HCT116 (cell line): ENCODE data around the gene MOCS2. TPM values are rescaled to one million over a fixed set of nuclear protein-coding genes. Genes with fewer than 3 reads are reported as not detected.

Experiments used
- ATAC-seq: fragments of 200-7000 bp; cut with Tn5 transposase; 2 replicates; pipeline ENCODE4 v1.9.1; 2020; ENCODE audit warnings: mild to moderate bottlenecking, moderate library complexity
- BruUV-seq: library from RNA; stranded (reverse); fragments of 400-500 nt; replicated peaks from 2 replicates; lab custom pipeline; 2021; lab: Mats Ljungman, UMichigan
- CTCF ChIA-PET: fragments of 300-600 bp; sonication (Branson Sonifier 250); formaldehyde crosslinking; loops from one replicate; lab custom pipeline; 2021; ENCODE audit warnings: antibody characterized with exemption; lab: Charles Lee
- POLR2A ChIA-PET: fragments of 300-600, 350-600 bp; sonication (Branson Sonifier 250); formaldehyde crosslinking; loops from one replicate; lab custom pipeline; 2021; ENCODE audit warnings: antibody characterized with exemption; lab: Charles Lee
- RAD21 ChIA-PET, 2 experiments: fragments of 300-600 bp; sonication (Branson Sonifier 250); formaldehyde crosslinking; loops; one replicate each; lab custom pipeline; 2023; ENCODE audit warnings: low total read pairs in 2 of 2; ENCODE audit not compliant: uncharacterized antibody in 2 of 2, unreplicated experiment in 2 of 2, low non-redundant PET in 1 of 2; lab: Charles Lee
- DNase-seq: peaks from one replicate; pipeline ENCODE4 v3.0.0-alpha.2; 2010; ENCODE audit warnings: low read depth, low spot score
- H2AFZ ChIP-seq: fragments of 200-600 bp; shearing (Covaris generic), sonication (generic); 2 replicates; pipeline ENCODE4 v1.6.1; 2017; ENCODE audit warnings: low read depth, mixed run types, mixed read lengths, antibody characterized with exemption, low read length; ENCODE audit not compliant: poor library complexity, severe bottlenecking
- H3K27ac ChIP-seq: 2 replicates; pipeline ENCODE4 v1.5.1; 2012; ENCODE audit warnings: low read depth, low read length
- H3K27me3 ChIP-seq: fragments of 200-600 bp; sonication (generic); 2 replicates; pipeline ENCODE4 v1.6.1; 2016; ENCODE audit warnings: mixed run types, low read length, mixed read lengths; ENCODE audit not compliant: insufficient read depth
- H3K36me3 ChIP-seq, 2 experiments: fragments of 200-500 bp in 1 of 2; fragments of 200-600 bp in 1 of 2; sonication (Bioruptor generic) in 1 of 2; sonication (generic) in 1 of 2; 2 replicates each; pipeline versions ENCODE4 v1.5.1 to v1.6.1; 2014 to 2016; ENCODE audit warnings: low read length in 2 of 2, inconsistent platforms in 1 of 2, mixed read lengths in 1 of 2, mixed run types in 1 of 2; ENCODE audit not compliant: insufficient read depth in 2 of 2, control insufficient read depth in 1 of 2
- H3K4me1 ChIP-seq, 2 experiments: fragments of 200-600 bp in 1 of 2; sonication (generic) in 1 of 2; 2 replicates each; pipeline versions ENCODE4 v1.5.1 to v1.6.1; 2012 to 2017; ENCODE audit warnings: low read length in 2 of 2, inconsistent platforms in 1 of 2, mild to moderate bottlenecking in 1 of 2, mixed read lengths in 1 of 2, mixed run types in 1 of 2, moderate library complexity in 1 of 2; ENCODE audit not compliant: insufficient read depth in 2 of 2, control insufficient read depth in 1 of 2
- H3K4me2 ChIP-seq: fragments of 200-600 bp; sonication (generic); 2 replicates; pipeline ENCODE4 v1.6.1; 2017; ENCODE audit warnings: mixed run types, low read length, mixed read lengths
- H3K4me3 ChIP-seq, 2 experiments: fragments of 200-600 bp in 1 of 2; sonication (generic) in 1 of 2; replicated peaks in 1 of 2; 2 replicates each; pipeline ENCODE4 v1.5.1; 2011 to 2016; ENCODE audit warnings: low read length in 2 of 2, control low read depth in 1 of 2, low read depth in 1 of 2, mild to moderate bottlenecking in 1 of 2, mixed read lengths in 1 of 2, mixed run types in 1 of 2
- H3K79me2 ChIP-seq: fragments of 200-600 bp; sonication (generic); 2 replicates; pipeline ENCODE4 v1.6.1; 2017; ENCODE audit warnings: mild to moderate bottlenecking, mixed run types, low read length, moderate library complexity, mixed read lengths; ENCODE audit not compliant: insufficient read depth
- H3K9ac ChIP-seq: fragments of 200-600 bp; sonication (generic); 2 replicates; pipeline ENCODE4 v1.6.1; 2016; ENCODE audit warnings: low read length, mixed read lengths
- H3K9me2 ChIP-seq: fragments of 200-600 bp; sonication (generic), shearing (Covaris generic); 2 replicates; pipeline ENCODE4 v1.6.1; 2017; ENCODE audit warnings: mixed run types, mild to moderate bottlenecking, moderate library complexity; ENCODE audit not compliant: insufficient read depth
- H3K9me3 ChIP-seq, 2 experiments: fragments of 200-500 bp in 1 of 2; fragments of 200-600 bp in 1 of 2; sonication (Bioruptor generic) in 1 of 2; sonication (generic) in 1 of 2; 2 replicates each; pipeline ENCODE4 v1.6.1; 2014 to 2017; ENCODE audit warnings: low read length in 2 of 2, mixed read lengths in 2 of 2, inconsistent platforms in 1 of 2, low read depth in 1 of 2, mild to moderate bottlenecking in 1 of 2, mixed run types in 1 of 2, moderate library complexity in 1 of 2; ENCODE audit not compliant: control insufficient read depth in 1 of 2, insufficient read depth in 1 of 2
- H4K20me1 ChIP-seq: fragments of 200-600 bp; sonication (generic), shearing (Covaris generic); 2 replicates; pipeline ENCODE4 v1.6.1; 2017; ENCODE audit warnings: mixed run types, mild to moderate bottlenecking, moderate library complexity; ENCODE audit not compliant: insufficient read depth
- CBX3 ChIP-seq: IDR thresholded peaks from 2 replicates; pipeline ENCODE4 v1.6.1; 2012; ENCODE audit warnings: low read depth
- CEBPB ChIP-seq: IDR thresholded peaks from 2 replicates; pipeline ENCODE4 v1.6.1; 2012; ENCODE audit warnings: low read depth
- ELF1 ChIP-seq: IDR thresholded peaks from 2 replicates; pipeline ENCODE4 v1.6.1; 2012; ENCODE audit warnings: low read depth, borderline replicate concordance
- EZH2 ChIP-seq: fragments of 200-600 bp; sonication (generic); IDR thresholded peaks from 2 replicates; pipeline ENCODE4 v1.6.1; 2017; ENCODE audit warnings: antibody characterized with exemption, mixed run types
- EZH2phosphoT487 ChIP-seq: fragments of 200-600 bp; IDR thresholded peaks from 2 replicates; pipeline ENCODE4 v1.6.1; 2018; ENCODE audit warnings: antibody characterized with exemption, borderline replicate concordance
- FOSL1 ChIP-seq: IDR thresholded peaks from 2 replicates; pipeline ENCODE4 v1.6.1; 2012; ENCODE audit warnings: low read depth
- JUND ChIP-seq: IDR thresholded peaks from 2 replicates; pipeline ENCODE4 v1.6.1; 2012
- POLR2AphosphoS5 ChIP-seq: IDR thresholded peaks from 2 replicates; pipeline ENCODE4 v1.6.1; 2011; ENCODE audit warnings: mild to moderate bottlenecking, low read depth, low read length, moderate library complexity
- RAD21 ChIP-seq: IDR thresholded peaks from 2 replicates; pipeline ENCODE4 v1.6.1; 2012; ENCODE audit warnings: low read depth, mild to moderate bottlenecking
- SIN3A ChIP-seq: IDR thresholded peaks from 2 replicates; pipeline ENCODE4 v1.6.1; 2012; ENCODE audit warnings: low read depth
- SP1 ChIP-seq: IDR thresholded peaks from 2 replicates; pipeline ENCODE4 v1.6.1; 2012; ENCODE audit warnings: low read depth
- SRF ChIP-seq: IDR thresholded peaks from 2 replicates; pipeline ENCODE4 v1.6.1; 2012; ENCODE audit warnings: low read depth
- YY1 ChIP-seq: IDR thresholded peaks from 2 replicates; pipeline ENCODE4 v1.6.1; 2011; ENCODE audit warnings: low read length, low read depth, moderate library complexity, mild to moderate bottlenecking; ENCODE audit not compliant: insufficient replicate concordance; ENCODE audit errors: extremely low read depth
- ZFX ChIP-seq: fragments of 450-650 bp; IDR thresholded peaks from 2 replicates; pipeline ENCODE4 v1.6.1; 2017
- ZNF274 ChIP-seq: fragments of 200-500 bp; sonication (Bioruptor generic); IDR thresholded peaks from 2 replicates; pipeline ENCODE4 v1.6.1; 2014; ENCODE audit warnings: mild to moderate bottlenecking, low read depth, low read length, inconsistent platforms
- intact Hi-C: fragments of 100-400 bp; cut with micrococcal nuclease; formaldehyde crosslinking; loops from 2 replicates; pipeline ENCODE4 v1.10.0; 2022
- total RNA-seq: library from RNA; stranded (reverse); gene quantifications from one replicate; pipeline ENCODE4 v1.2.1, GENCODE V29; 2021; ENCODE audit not compliant: unreplicated experiment
- TF ChIP-seq, protein P1 (sequence below): IDR thresholded peaks from 2 replicates; pipeline ENCODE4 v1.6.1; 2012
- TF ChIP-seq, protein P2 (sequence below): IDR thresholded peaks from 2 replicates; pipeline ENCODE4 v1.6.1; 2012
- TF ChIP-seq, protein P3 (sequence below): IDR thresholded peaks from 2 replicates; pipeline ENCODE4 v1.6.1; 2012; ENCODE audit warnings: low read depth
- TF ChIP-seq, protein P4 (sequence below): IDR thresholded peaks from 2 replicates; pipeline ENCODE4 v1.6.1; 2011; ENCODE audit warnings: mild to moderate bottlenecking, low read length, moderate library complexity; ENCODE audit not compliant: insufficient replicate concordance; ENCODE audit errors: extremely low read depth

The MOCS2 gene
- total RNA-seq, 1 experiment from 2014 or later, result 34.0 TPM

DNA sequence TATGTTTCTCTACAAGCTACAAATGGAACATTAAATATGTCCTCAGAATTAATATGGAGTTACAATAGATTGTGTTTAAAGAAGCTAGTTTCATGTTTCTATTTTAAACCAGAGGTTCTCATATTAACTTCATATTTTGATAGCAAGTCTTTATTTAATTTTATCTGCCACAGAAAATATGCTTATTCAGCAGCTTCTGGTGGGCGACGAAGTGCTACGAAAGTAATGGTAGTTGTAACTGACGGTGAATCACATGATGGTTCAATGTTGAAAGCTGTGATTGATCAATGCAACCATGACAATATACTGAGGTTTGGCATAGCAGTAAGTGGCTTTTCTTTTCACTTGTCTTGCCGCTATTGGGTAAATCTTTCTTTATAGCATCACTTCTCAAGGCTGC is 54.2 kb downstream of the MOCS2 start:
- Histone ChIP-seq H2AFZ (no peak overlapping the region), H3K4me3 (no peak overlapping the region), H3K9ac (no peak overlapping the region), H3K36me3 (peaks cover 10 to 45% of the 10 kb centered on the region in 2 experiments; a peak in 2 of 4 replicates), H3K4me1 (no peaks in the 10 kb centered on the region), H3K79me2 (no peaks in the 10 kb centered on the region), H4K20me1 (no peaks in the 10 kb centered on the region), H3K27me3 (no peaks in the 10 kb centered on the region), H3K9me3 (no peaks in the 10 kb centered on the region), H3K9me2 (no peaks in the 10 kb centered on the region), H3K4me2 (no peak overlapping the region), H3K27ac (no peak overlapping the region)
- ChIA-PET POLR2A (no interaction called here), RAD21 (no interaction called here), CTCF (interaction anchor here (1.6 kb wide), 1 partner anchor 20 kb away, joined by 5 read pairs; no protein-coding TSS in a partner anchor)
- DNase-seq (no peak), ATAC-seq (no peak)
- BruUV-seq, result no TSS peak
- intact Hi-C loops, result no loop called here
- TF ChIP-seq ZFX, result no peak
- no peak for TF ChIP-seq ELF1
- no peak for TF ChIP-seq ZNF274
- TF ChIP-seq, protein P1, sequence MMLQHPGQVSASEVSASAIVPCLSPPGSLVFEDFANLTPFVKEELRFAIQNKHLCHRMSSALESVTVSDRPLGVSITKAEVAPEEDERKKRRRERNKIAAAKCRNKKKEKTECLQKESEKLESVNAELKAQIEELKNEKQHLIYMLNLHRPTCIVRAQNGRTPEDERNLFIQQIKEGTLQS, result no peak
- TF ChIP-seq, protein P2, sequence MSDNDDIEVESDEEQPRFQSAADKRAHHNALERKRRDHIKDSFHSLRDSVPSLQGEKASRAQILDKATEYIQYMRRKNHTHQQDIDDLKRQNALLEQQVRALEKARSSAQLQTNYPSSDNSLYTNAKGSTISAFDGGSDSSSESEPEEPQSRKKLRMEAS, result no peak
- no peak for TF ChIP-seq YY1
- no peak for TF ChIP-seq SIN3A
- TF ChIP-seq JUND, result no peak
- TF ChIP-seq SP1, result no peak
- TF ChIP-seq RAD21, result no peak
- TF ChIP-seq EZH2phosphoT487, result no peak
- TF ChIP-seq CEBPB, result no peak
- TF ChIP-seq CBX3, result no peak
- no peak for TF ChIP-seq EZH2
- TF ChIP-seq FOSL1, result no peak
- TF ChIP-seq SRF, result no peak
- TF ChIP-seq, protein P3, sequence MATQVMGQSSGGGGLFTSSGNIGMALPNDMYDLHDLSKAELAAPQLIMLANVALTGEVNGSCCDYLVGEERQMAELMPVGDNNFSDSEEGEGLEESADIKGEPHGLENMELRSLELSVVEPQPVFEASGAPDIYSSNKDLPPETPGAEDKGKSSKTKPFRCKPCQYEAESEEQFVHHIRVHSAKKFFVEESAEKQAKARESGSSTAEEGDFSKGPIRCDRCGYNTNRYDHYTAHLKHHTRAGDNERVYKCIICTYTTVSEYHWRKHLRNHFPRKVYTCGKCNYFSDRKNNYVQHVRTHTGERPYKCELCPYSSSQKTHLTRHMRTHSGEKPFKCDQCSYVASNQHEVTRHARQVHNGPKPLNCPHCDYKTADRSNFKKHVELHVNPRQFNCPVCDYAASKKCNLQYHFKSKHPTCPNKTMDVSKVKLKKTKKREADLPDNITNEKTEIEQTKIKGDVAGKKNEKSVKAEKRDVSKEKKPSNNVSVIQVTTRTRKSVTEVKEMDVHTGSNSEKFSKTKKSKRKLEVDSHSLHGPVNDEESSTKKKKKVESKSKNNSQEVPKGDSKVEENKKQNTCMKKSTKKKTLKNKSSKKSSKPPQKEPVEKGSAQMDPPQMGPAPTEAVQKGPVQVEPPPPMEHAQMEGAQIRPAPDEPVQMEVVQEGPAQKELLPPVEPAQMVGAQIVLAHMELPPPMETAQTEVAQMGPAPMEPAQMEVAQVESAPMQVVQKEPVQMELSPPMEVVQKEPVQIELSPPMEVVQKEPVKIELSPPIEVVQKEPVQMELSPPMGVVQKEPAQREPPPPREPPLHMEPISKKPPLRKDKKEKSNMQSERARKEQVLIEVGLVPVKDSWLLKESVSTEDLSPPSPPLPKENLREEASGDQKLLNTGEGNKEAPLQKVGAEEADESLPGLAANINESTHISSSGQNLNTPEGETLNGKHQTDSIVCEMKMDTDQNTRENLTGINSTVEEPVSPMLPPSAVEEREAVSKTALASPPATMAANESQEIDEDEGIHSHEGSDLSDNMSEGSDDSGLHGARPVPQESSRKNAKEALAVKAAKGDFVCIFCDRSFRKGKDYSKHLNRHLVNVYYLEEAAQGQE, result no peak
- TF ChIP-seq, protein P4, sequence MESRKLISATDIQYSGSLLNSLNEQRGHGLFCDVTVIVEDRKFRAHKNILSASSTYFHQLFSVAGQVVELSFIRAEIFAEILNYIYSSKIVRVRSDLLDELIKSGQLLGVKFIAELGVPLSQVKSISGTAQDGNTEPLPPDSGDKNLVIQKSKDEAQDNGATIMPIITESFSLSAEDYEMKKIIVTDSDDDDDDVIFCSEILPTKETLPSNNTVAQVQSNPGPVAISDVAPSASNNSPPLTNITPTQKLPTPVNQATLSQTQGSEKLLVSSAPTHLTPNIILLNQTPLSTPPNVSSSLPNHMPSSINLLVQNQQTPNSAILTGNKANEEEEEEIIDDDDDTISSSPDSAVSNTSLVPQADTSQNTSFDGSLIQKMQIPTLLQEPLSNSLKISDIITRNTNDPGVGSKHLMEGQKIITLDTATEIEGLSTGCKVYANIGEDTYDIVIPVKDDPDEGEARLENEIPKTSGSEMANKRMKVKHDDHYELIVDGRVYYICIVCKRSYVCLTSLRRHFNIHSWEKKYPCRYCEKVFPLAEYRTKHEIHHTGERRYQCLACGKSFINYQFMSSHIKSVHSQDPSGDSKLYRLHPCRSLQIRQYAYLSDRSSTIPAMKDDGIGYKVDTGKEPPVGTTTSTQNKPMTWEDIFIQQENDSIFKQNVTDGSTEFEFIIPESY, result no peak
- no peak for TF ChIP-seq POLR2AphosphoS5
